H1 (cell line): ENCODE data around the gene LMNA. TPM values are rescaled to one million over a fixed set of nuclear protein-coding genes. Genes with fewer than 3 reads are reported as not detected.

ENCODE experiments used
- CTCF ChIA-PET: fragments of 300-600 bp; sonication (Branson Sonifier 250); formaldehyde crosslinking; loops from one replicate; lab custom pipeline; 2021; ENCODE audit not compliant: partially characterized antibody; lab: Charles Lee
- POLR2A ChIA-PET: fragments of 300-600 bp; sonication (Branson Sonifier 250); formaldehyde crosslinking; loops from one replicate; lab custom pipeline; 2021; ENCODE audit warnings: inconsistent platforms; ENCODE audit not compliant: partially characterized antibody; lab: Charles Lee
- DNase-seq, 2 experiments: peaks; one replicate each; pipeline versions ENCODE4 v3.0.0 to v3.0.0-alpha.2; 2010 to 2022; ENCODE audit warnings: low spot score in 2 of 2, low read depth in 1 of 2, mixed read lengths in 1 of 2
- FAIRE-seq: peaks from 2 replicates; lab custom pipeline; 2011; peaks lifted over from hg19 to GRCh38; lab: Jason Lieb, UNC
- H2AFZ ChIP-seq: 2 replicates; pipeline ENCODE4 v1.8.1; 2012; ENCODE audit warnings: low read length, inconsistent platforms
- H2AK5ac ChIP-seq: 2 replicates; pipeline ENCODE4 v1.6.1; 2013; ENCODE audit warnings: low read depth, low read length
- H2BK120ac ChIP-seq: replicated peaks from 2 replicates; pipeline ENCODE3; 2013; ENCODE audit warnings: low read depth, low read length, inconsistent platforms
- H2BK12ac ChIP-seq: 2 replicates; pipeline ENCODE4 v1.6.1; 2013; ENCODE audit warnings: low read depth, low read length
- H2BK15ac ChIP-seq: 2 replicates; pipeline ENCODE4 v1.6.1; 2013; ENCODE audit warnings: low read length
- H2BK20ac ChIP-seq: 2 replicates; pipeline ENCODE4 v1.6.1; 2013; ENCODE audit warnings: low read length
- H2BK5ac ChIP-seq: 2 replicates; pipeline ENCODE4 v1.6.1; 2013; ENCODE audit warnings: low read depth, low read length
- H3K14ac ChIP-seq: 2 replicates; pipeline ENCODE4 v1.6.1; 2013; ENCODE audit warnings: inconsistent platforms; ENCODE audit not compliant: insufficient read length
- H3K18ac ChIP-seq: 2 replicates; pipeline ENCODE4 v1.6.1; 2013; ENCODE audit warnings: low read length; ENCODE audit errors: extremely low read depth
- H3K23ac ChIP-seq: 2 replicates; pipeline ENCODE4 v1.6.1; 2013; ENCODE audit warnings: inconsistent platforms; ENCODE audit not compliant: insufficient read length
- H3K23me2 ChIP-seq: 2 replicates; pipeline ENCODE4 v1.6.1; 2013; ENCODE audit warnings: low read depth, low read length
- H3K27ac ChIP-seq: 2 replicates; pipeline ENCODE4 v1.6.1; 2011; ENCODE audit warnings: low read depth, low read length, inconsistent platforms
- H3K27me3 ChIP-seq, 4 experiments: replicated peaks in 1 of 4; 1 replicate in 1 of 4; 2 replicates in 3 of 4; pipeline versions ENCODE4 v1.6.1 to v1.8.1; 2011 to 2013; ENCODE audit warnings: low read length in 3 of 4, mild to moderate bottlenecking in 3 of 4, inconsistent platforms in 2 of 4, mixed read lengths in 2 of 4, moderate library complexity in 1 of 4; ENCODE audit not compliant: control insufficient read depth in 3 of 4, insufficient read depth in 3 of 4; ENCODE audit errors: extremely low read depth in 1 of 4
- H3K36me3 ChIP-seq, 4 experiments: 2 replicates each; pipeline versions ENCODE4 v1.6.1 to v1.8.1; 2011 to 2013; ENCODE audit warnings: mild to moderate bottlenecking in 4 of 4, low read length in 3 of 4, moderate library complexity in 2 of 4, control low read depth in 1 of 4, inconsistent platforms in 1 of 4; ENCODE audit not compliant: insufficient read depth in 4 of 4, control insufficient read depth in 2 of 4
- H3K4ac ChIP-seq: replicated peaks from 2 replicates; pipeline ENCODE3; 2013; ENCODE audit warnings: low read length, low read depth, mixed read lengths, inconsistent platforms; ENCODE audit not compliant: insufficient read length
- H3K4me1 ChIP-seq, 4 experiments: replicated peaks in 1 of 4; 1 replicate in 1 of 4; 2 replicates in 3 of 4; pipeline versions ENCODE4 v1.6.1 to v1.8.1; 2011 to 2013; ENCODE audit warnings: low read length in 3 of 4, inconsistent platforms in 2 of 4, mixed read lengths in 1 of 4; ENCODE audit not compliant: insufficient read depth in 4 of 4, control insufficient read depth in 3 of 4
- H3K4me2 ChIP-seq, 2 experiments: 2 replicates each; pipeline versions ENCODE4 v1.6.1 to v1.8.1; 2011 to 2013; ENCODE audit warnings: low read depth in 2 of 2, low read length in 2 of 2, control low read depth in 1 of 2, inconsistent platforms in 1 of 2, mild to moderate bottlenecking in 1 of 2; ENCODE audit not compliant: insufficient read depth in 1 of 2
- H3K4me3 ChIP-seq, 4 experiments: fragments of 200-600, 300-600 bp in 1 of 4; sonication (generic), shearing (Covaris generic), sonication (Bioruptor Twin) in 1 of 4; 2 replicates each; pipeline versions ENCODE4 v1.5.1 to v1.8.1; 2011 to 2016; ENCODE audit warnings: low read length in 4 of 4, low read depth in 3 of 4, control low read depth in 2 of 4, inconsistent platforms in 2 of 4, mild to moderate bottlenecking in 2 of 4, mixed read lengths in 1 of 4, moderate library complexity in 1 of 4; ENCODE audit not compliant: insufficient read depth in 2 of 4; ENCODE audit errors: extremely low read depth in 1 of 4
- H3K56ac ChIP-seq: replicated peaks from 2 replicates; pipeline ENCODE3; 2013; ENCODE audit warnings: low read depth, mild to moderate bottlenecking, mixed read lengths, low read length, inconsistent platforms; ENCODE audit not compliant: insufficient read length
- H3K79me1 ChIP-seq: 2 replicates; pipeline ENCODE4 v1.6.1; 2013; ENCODE audit warnings: low read depth, low read length, control low read depth
- H3K79me2 ChIP-seq, 2 experiments: 2 replicates each; pipeline versions ENCODE4 v1.6.1 to v1.8.1; 2012 to 2013; ENCODE audit warnings: low read length in 2 of 2, mild to moderate bottlenecking in 2 of 2, inconsistent platforms in 1 of 2; ENCODE audit not compliant: insufficient read depth in 2 of 2, control insufficient read depth in 1 of 2
- H3K9ac ChIP-seq, 4 experiments: replicated peaks in 1 of 4; 1 replicate in 1 of 4; 2 replicates in 3 of 4; pipeline versions ENCODE4 v1.6.1 to v1.8.1; 2011 to 2013; ENCODE audit warnings: low read depth in 3 of 4, low read length in 3 of 4, control low read depth in 2 of 4, mild to moderate bottlenecking in 2 of 4, moderate library complexity in 2 of 4, inconsistent platforms in 1 of 4; ENCODE audit errors: extremely low read depth in 1 of 4
- H3K9me3 ChIP-seq, 2 experiments: 2 replicates each; pipeline versions ENCODE4 v1.6.1 to v1.8.1; 2012 to 2013; ENCODE audit warnings: mild to moderate bottlenecking in 2 of 2, moderate library complexity in 2 of 2, control low read depth in 1 of 2, inconsistent platforms in 1 of 2, low read depth in 1 of 2, low read length in 1 of 2, mixed read lengths in 1 of 2; ENCODE audit not compliant: insufficient read depth in 2 of 2
- H4K20me1 ChIP-seq, 2 experiments: replicated peaks in 1 of 2; 2 replicates each; pipeline versions ENCODE3 to v1.8.1; 2011 to 2013; ENCODE audit warnings: inconsistent platforms in 2 of 2, low read length in 2 of 2, mild to moderate bottlenecking in 1 of 2; ENCODE audit not compliant: insufficient read depth in 2 of 2, control insufficient read depth in 1 of 2
- H4K5ac ChIP-seq: 2 replicates; pipeline ENCODE4 v1.6.1; 2013; ENCODE audit warnings: low read length, low read depth, mixed read lengths, inconsistent platforms; ENCODE audit not compliant: insufficient read length
- H4K8ac ChIP-seq: 2 replicates; pipeline ENCODE4 v1.8.0; 2013; ENCODE audit warnings: mild to moderate bottlenecking, moderate library complexity, low read length, inconsistent platforms; ENCODE audit not compliant: insufficient read depth; ENCODE audit errors: extremely low read depth
- H4K91ac ChIP-seq: replicated peaks from 2 replicates; pipeline ENCODE3; 2013; ENCODE audit warnings: low read length, mixed read lengths, inconsistent platforms; ENCODE audit not compliant: insufficient read length
- BCL11A ChIP-seq, 2 experiments: IDR thresholded peaks; one replicate each; pipeline ENCODE4 v1.6.1; 2011; ENCODE audit warnings: low read depth in 2 of 2, low read length in 2 of 2, mild to moderate bottlenecking in 2 of 2
- EP300 ChIP-seq, 2 experiments: IDR thresholded peaks; 1 replicate in 1 of 2; 2 replicates in 1 of 2; pipeline ENCODE4 v1.6.1; 2011 to 2012; ENCODE audit warnings: low read depth in 2 of 2, low read length in 2 of 2, mild to moderate bottlenecking in 2 of 2, borderline replicate concordance in 1 of 2, inconsistent platforms in 1 of 2, moderate library complexity in 1 of 2
- FOSL1 ChIP-seq: IDR thresholded peaks from 2 replicates; pipeline ENCODE4 v1.6.1; 2011; ENCODE audit warnings: mild to moderate bottlenecking, low read depth, low read length, moderate library complexity; ENCODE audit not compliant: insufficient read depth
- JUN ChIP-seq: IDR thresholded peaks from 2 replicates; pipeline ENCODE4 v1.6.1; 2011; ENCODE audit warnings: low read depth, mild to moderate bottlenecking, improper control_type of control experiment, low read length
- KDM5A ChIP-seq: fragments of 200-600 bp; IDR thresholded peaks from 2 replicates; pipeline ENCODE4 v1.7.1; 2012; ENCODE audit warnings: mild to moderate bottlenecking, low read length, inconsistent platforms, mixed read lengths
- PHF8 ChIP-seq: fragments of 200-600 bp; sonication (generic); conservative IDR thresholded peaks from 2 replicates; pipeline ENCODE4 v1.7.1; 2012; ENCODE audit warnings: low read depth, mild to moderate bottlenecking, inconsistent platforms, low read length, moderate library complexity
- POLR2A ChIP-seq, 2 experiments: IDR thresholded peaks; 1 replicate in 1 of 2; 2 replicates in 1 of 2; pipeline ENCODE4 v1.6.1; 2011; ENCODE audit warnings: low read depth in 2 of 2, low read length in 2 of 2, mild to moderate bottlenecking in 2 of 2; ENCODE audit errors: control extremely low read depth in 1 of 2
- RNF2 ChIP-seq: fragments of 200-900, 300-1000 bp; sonication (generic); IDR thresholded peaks from 2 replicates; pipeline ENCODE4 v1.7.1; 2016; ENCODE audit warnings: borderline replicate concordance, low read depth, mild to moderate bottlenecking, antibody characterized with exemption, low read length; ENCODE audit not compliant: poor library complexity, severe bottlenecking; ENCODE audit errors: missing control alignments
- SIN3A ChIP-seq, 2 experiments: IDR thresholded peaks in 1 of 2; conservative IDR thresholded peaks in 1 of 2; 2 replicates each; pipeline ENCODE4 v1.6.1; 2011 to 2012; ENCODE audit warnings: low read length in 2 of 2, improper control_type of control experiment in 1 of 2, low read depth in 1 of 2, mild to moderate bottlenecking in 1 of 2
- SIX5 ChIP-seq: IDR thresholded peaks from 2 replicates; pipeline ENCODE4 v1.6.1; 2011; ENCODE audit warnings: mild to moderate bottlenecking, low read depth, low read length
- SRF ChIP-seq: IDR thresholded peaks from 2 replicates; pipeline ENCODE4 v1.6.1; 2011; ENCODE audit warnings: mild to moderate bottlenecking, low read depth, low read length, moderate library complexity
- TCF12 ChIP-seq: IDR thresholded peaks from 2 replicates; pipeline ENCODE4 v1.6.1; 2011; ENCODE audit warnings: low read depth, mild to moderate bottlenecking, low read length
- WGBS, 2 experiments: shearing (Covaris generic) in 1 of 2; methylation state at CpG; one replicate each; pipeline versions ENCODE4 v1.1.6 to v1.1.7; 2013 to 2015; ENCODE audit warnings: low lambda C conversion rate in 2 of 2, mixed read lengths in 2 of 2, inconsistent platforms in 1 of 2, low coverage in 1 of 2, missing lambda C conversion rate in 1 of 2; ENCODE audit not compliant: insufficient replicate concordance in 2 of 2, insufficient coverage in 1 of 2, insufficient read length in 1 of 2; ENCODE audit errors: extremely low coverage in 1 of 2, missing lambda C conversion rate in 1 of 2; 5-methylcytosine and 5-hydroxymethylcytosine counted together
- polyA plus RNA-seq, 7 experiments: library from polyadenylated mRNA; depleted of rRNA in 3 of 7; stranded (reverse) in 5 of 7; unstranded in 2 of 7; fragments of >200 nt in 5 of 7; fragments of 200-250 nt in 2 of 7; gene quantifications; 1 replicate in 5 of 7; 2 replicates in 1 of 7; 4 replicates in 1 of 7; pipeline versions ENCODE4 v1.2.1 to v1.2.3, GENCODE V29; 2011 to 2013; ENCODE audit warnings: missing spikeins in 2 of 7, mixed read lengths in 2 of 7
- total RNA-seq: library from RNA; stranded (reverse); fragmentation: NEBNext Ultra II Directional; extraction: Animal tissue kit (Norgen Biotek cat#: 25700); gene quantifications from 2 replicates; pipeline ENCODE4 v1.2.1, GENCODE V29; 2021

The LMNA gene
- total and polyA plus RNA-seq, 2 of the 8 experiments (the other 6 are each of a cell fraction or from before 2014, with no cell fraction given), result 25.8 to 46.8 TPM

GRCh38 chr1:156163712-156164111, 49.2 kb downstream of the LMNA start:
- Histone ChIP-seq H3K56ac (no peak overlapping the region), H3K4me3 (no peak overlapping the region), H4K5ac (no peak overlapping the region), H2AK5ac (no peak overlapping the region), H4K91ac (no peak overlapping the region), H3K9me3 (no peaks in the 10 kb centered on the region), H3K4me2 (no peak overlapping the region), H2AFZ (no peak overlapping the region), H4K20me1 (no peaks in the 10 kb centered on the region), H3K27ac (no peak overlapping the region), H2BK12ac (no peak overlapping the region), H4K8ac (no peak overlapping the region), H2BK120ac (no peak overlapping the region), H3K23ac (no peak overlapping the region), H3K18ac (no peak overlapping the region), H3K4ac (no peak overlapping the region), H2BK20ac (no peak overlapping the region), H3K36me3 (peaks cover 0 to 9% (median 0%) of the 10 kb centered on the region in 4 experiments; a peak in 2 of 8 replicates), H3K9ac (no peak overlapping the region), H2BK15ac (no peak overlapping the region), H2BK5ac (no peak overlapping the region), H3K79me2 (no peaks in the 10 kb centered on the region), H3K14ac (no peak overlapping the region), H3K79me1 (no peaks in the 10 kb centered on the region), H3K4me1 (peaks cover 3 to 14% (median 9%) of the 10 kb centered on the region in 4 experiments; a peak in 6 of 7 replicates), H3K27me3 (no peaks in the 10 kb centered on the region), H3K23me2 (peaks cover 4% of the 10 kb centered on the region; the same call in 1 of the 2 replicates)
- FAIRE-seq (no peak), DNase-seq (no peak)
- POLR2A ChIA-PET, result interaction anchor here (0.8 to 5.1 kb wide), 7 partner anchors 12 to 66 kb away, joined by 3 to 27 read pairs (median 3); partner anchors contain the start of gene PMF1
- WGBS, 2 experiments, result 87% methylated on average over 1 of the region's 1 CpG; no CpG with 5 or more reads in 1 of the 2 experiments
- CTCF ChIA-PET, result interaction anchor here (0.6 to 7.5 kb wide), 6 partner anchors 11 to 61 kb away, joined by 3 to 65 read pairs (median 8); partner anchors contain the start of gene SLC25A44
- no peak for TF ChIP-seq JUN
- no peak for TF ChIP-seq POLR2A (IDR thresholded peaks at IDR 0.05; ENCODE audit: control extremely low read depth in 1 of 2, low read depth in 2 of 2, low read length in 2 of 2)
- TF ChIP-seq SIX5, result no peak
- no peak for TF ChIP-seq KDM5A
- no peak for TF ChIP-seq TCF12
- TF ChIP-seq RNF2, result no peak
- no peak for TF ChIP-seq PHF8
- no peak for TF ChIP-seq SIN3A (conservative IDR thresholded peaks at IDR 0.05 in 1 of 2, IDR thresholded peaks at IDR 0.05 in 1 of 2; ENCODE audit: low read depth in 1 of 2, low read length in 2 of 2)
- no peak for TF ChIP-seq FOSL1
- TF ChIP-seq SRF, result no peak
- no peak for TF ChIP-seq BCL11A (IDR thresholded peaks at IDR 0.05; ENCODE audit: low read depth in 2 of 2, low read length in 2 of 2)
- TF ChIP-seq EP300 (IDR thresholded peaks at IDR 0.05; ENCODE audit: borderline replicate concordance in 1 of 2, low read depth in 2 of 2, low read length in 2 of 2), result no peak
